SH-SY5Y (cell line): ENCODE measurements around the gene HLA-F.

ENCODE experiments used
- GATA2 ChIP-seq: IDR thresholded peaks from 2 replicates; pipeline ENCODE4 v1.6.1; 2011; ENCODE audit warnings: mild to moderate bottlenecking, low read depth, low read length
- GATA3 ChIP-seq: IDR thresholded peaks from 2 replicates; pipeline ENCODE4 v1.6.1; 2011; ENCODE audit warnings: low read depth, mild to moderate bottlenecking, low read length, moderate library complexity

HLA-F gene

DNA sequence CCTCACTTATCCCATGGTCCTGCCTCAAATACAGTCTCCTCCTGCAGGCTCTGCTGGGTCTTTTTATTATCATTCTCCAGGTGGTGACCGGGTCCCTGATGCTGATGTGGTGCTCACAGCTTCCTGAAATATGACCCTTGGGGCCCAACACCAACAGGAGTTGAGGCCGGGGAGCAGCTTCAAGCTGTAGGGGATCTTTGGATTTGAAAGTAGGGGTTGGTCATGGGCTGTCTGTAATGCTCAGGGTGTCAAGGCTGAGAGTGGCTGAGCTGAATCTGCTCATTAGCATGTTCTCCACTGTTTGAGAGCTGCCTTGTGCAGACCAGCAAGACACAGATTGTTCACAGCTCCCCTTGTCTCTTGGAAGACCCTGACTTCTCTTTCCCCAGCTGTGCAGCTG lies 35.5 kb downstream of the HLA-F start:
- TF ChIP-seq GATA2: no peak
- no peak for TF ChIP-seq GATA3

DNA sequence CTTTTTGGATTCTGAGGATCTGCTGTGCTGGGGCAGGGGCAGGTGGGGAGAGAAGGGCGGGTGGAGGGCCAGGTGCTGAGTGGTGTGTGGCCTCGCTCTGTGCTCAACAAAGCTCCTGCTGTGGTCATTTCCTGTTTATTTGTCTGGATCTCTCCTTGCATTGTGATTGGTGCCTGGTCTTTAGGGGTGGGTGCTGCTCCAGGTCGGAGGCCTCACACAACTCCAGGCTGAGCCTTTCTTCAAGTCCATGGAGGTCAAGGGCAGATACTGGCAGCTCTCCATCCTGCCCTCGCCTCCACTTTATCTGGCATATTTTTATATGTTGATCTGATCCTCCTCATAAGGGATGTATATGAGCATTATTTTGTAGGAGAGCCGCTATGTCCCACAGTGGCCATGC lies 36.2 kb downstream of the HLA-F start:
- no peak for TF ChIP-seq GATA3
- TF ChIP-seq GATA2: no peak

DNA sequence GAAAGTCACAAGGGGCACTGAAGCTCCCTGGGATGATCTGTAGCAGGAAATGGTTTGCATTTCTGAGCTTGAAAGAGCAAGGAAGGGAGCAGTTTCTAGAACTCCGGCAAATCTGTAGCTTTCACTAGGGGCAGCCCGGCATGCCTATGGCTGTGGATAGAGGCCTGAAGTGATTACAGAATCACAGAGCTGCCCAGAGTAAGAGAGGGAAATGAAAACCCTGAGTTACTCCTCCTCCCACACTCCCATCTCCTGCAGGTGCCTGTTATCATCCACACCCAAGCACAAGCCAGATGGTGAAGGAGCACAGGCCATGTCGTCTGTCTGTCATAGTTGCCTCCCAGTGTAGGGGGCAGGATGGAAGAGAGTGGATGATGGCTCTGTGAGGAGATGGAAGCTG lies 37.1 kb downstream of the HLA-F start:
- TF ChIP-seq GATA3 (no peak), GATA2 (no peak)

DNA sequence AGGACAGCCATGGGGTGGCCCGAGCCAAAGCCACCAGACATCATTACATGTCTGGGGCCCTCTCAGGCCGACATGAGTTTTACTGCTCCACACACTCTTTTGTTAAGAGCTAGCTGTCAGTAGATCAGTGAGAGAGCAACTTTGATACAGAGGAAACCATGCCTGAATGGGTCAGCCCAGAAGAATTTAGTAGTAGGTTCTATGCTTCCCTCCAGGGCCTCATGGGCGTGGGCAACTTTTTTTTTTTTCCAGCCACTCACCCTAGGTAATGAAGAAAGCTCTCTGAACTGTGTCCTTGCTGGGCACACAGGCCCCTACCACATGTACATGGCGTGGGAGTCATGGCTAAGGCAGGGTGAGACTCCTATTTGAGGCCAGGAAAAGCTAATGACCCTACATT lies 38.8 kb downstream of the HLA-F start:
- no peak for TF ChIP-seq GATA2
- TF ChIP-seq GATA3: no peak

DNA sequence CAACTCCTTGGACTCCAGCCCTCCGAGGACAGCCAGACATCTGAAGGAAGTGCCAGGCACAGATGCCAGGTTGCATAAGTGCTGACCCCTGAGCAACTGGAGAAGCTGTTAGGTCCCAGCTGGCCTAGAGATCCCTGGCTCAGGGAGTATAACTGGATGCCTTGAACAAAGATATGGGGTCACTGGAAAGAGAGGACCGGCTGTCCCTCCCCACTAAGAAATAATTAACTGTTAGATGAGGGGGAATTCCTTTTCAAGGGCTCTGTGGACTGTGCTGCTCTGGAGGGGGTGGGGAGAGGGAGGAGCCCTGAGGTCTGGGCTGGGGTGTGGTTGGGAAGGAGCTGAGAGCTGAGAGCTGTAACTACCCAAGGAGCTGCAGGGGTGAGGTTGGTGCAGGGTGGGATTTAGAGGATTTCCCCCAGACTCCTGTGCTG lies 39.6 kb downstream of the HLA-F start:
- TF ChIP-seq GATA2 (no peak), GATA3 (no peak)

DNA sequence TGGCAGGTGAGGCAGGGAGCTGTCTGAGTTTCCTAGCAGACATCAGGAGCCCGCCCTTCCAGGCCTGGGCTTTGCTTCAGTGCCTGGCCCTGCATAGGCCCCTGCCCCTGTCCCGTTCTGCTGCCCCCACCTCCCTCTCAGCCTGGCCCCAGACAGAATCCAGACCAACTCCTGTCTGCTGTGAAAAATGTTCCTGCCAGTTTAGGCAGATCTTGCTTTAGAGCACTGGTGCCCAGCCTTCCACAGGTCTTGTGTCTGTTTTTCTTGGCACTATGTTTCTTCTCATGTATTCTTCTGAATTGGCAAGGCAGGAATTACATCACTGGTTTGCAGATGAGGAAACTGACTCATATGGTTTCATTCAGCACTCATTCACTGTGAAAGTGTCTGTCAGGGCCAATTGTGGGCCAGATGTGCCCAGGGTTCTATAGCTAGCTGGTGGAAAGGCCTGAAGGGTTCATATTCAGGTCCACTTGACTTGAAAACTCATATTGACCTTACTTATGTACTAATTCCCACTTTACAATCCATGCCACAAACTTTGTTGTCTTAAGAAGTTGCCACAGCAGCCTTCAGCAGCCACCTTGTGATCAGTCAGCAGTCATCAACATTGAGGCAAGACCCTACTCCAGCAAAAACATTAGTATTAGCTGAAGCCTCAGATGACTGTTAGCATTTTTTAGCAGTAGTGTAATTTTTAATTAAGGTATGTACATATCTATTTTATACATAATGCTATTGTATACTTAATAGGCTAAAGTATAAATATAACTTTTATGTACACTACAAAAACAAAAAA lies 40.5 kb downstream of the HLA-F start:
- TF ChIP-seq GATA2: no peak
- no peak for TF ChIP-seq GATA3

DNA sequence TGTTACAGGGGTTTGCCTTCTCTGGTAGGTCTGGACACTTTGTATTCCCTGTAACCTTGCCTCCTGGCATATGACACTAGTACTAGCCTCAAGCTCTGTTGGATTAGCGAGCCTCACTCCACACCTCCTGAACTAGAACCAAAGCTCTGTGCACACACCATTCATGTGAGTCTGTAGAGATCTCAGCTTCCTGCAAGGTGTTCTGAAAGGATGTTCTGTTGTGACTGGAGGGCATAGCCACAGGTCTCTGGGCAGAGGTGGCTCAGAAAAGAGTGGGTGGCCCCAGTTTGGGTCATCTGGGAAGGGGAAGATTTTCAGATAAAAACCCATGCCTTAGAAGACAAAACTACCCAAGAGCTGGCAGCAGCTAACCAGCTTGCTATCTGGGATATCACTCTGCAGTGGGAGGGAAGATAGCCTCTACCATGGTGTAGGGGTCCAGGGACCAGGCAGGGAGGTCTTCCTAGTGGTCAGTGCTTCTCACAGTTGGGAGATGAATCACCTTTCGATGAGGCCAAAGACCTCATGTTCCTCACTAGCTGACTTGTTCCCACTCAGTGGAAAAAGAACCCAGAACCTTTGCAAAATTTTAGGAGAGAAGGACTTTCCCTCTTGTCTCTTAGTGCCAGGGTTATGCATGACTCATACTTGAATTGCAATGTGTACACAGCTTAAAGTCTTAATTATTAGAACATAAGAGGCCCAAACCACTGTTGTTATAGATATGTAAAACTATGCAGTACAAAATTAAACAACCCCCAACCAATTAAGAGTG lies 41.4 kb downstream of the HLA-F start:
- TF ChIP-seq GATA2: no peak

DNA sequence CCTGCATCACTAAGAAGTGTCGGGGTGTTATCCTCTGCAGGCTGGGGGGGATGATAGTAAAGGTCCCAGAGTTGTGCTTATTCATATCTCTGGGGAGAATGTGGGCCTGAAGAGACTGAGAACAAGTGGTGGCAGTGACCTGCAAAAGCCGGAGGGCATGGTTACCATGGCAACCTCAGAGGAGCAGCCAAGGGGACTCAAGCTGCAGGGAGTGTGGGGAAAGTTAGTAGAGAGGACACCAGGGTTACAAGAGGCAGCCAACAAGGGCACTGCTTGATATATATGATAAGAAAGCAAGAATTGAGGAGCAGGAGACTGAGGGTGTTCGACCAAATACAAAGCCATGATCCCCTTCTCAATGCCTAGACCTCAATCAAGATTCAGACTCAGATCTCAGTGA lies 46.1 kb downstream of the HLA-F start:
- TF ChIP-seq GATA2 (no peak), GATA3 (no peak)

DNA sequence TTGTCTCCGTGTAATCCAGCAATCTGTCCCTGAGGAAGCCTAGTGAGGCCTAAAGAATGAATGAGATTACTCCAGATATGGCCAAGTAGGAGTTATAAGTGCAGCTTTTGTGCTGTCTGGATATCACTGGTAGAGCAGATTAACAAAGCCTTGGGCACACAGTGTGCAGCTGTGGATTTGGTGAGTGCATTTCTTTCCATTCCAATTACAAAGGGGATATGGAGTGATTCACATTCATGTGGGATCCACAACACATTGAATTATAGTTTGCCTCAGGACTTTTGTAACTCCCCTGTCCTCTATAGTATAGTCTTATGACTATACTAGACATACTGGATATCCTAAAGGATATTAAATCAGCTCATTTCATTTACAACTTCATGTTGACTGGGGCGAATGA lies 47.1 kb downstream of the HLA-F start:
- TF ChIP-seq GATA3: no peak
- TF ChIP-seq GATA2: no peak

DNA sequence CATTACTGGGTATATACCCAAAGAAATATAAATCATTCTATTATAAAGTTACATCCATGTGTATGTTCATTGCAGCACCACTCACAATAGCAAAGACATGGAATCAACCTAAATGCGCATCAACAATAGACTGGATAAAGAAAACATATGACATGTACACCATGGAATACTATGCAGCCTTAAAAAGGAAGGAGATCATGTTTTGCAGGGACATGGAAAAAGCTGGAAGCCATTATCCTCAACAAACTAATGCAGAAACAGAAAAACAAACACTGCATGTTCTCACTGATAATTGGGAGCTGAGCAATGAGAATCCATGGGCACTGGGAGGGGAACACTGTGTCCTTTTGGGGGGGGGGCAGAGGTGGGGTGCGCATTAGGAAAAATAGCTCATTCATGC lies 53.5 kb downstream of the HLA-F start:
- no peak for TF ChIP-seq GATA2
- TF ChIP-seq GATA3: no peak
